Ovary (tissue), 9 donors: ENCODE measurements around the gene PTPRB. TPM values are rescaled to one million over a fixed set of nuclear protein-coding genes. Genes with fewer than 3 reads are reported as not detected.
"Not testable (repeated sequence)": the region's sequence is repeated elsewhere in the genome, so short reads cannot be mapped to it uniquely, and the experiment has no call there.

ENCODE experiments used
- DNase-seq, 5 donors: peaks; one replicate each; pipeline ENCODE4 v3.0.0-alpha.2; 2019 to 2020
- H3K27ac ChIP-seq, 2 donors: fragments of 200-600 bp; one replicate each; pipeline versions ENCODE4 v1.5.1 to v1.8.0; 2019 to 2022
- H3K27me3 ChIP-seq: fragments of 200-600 bp; one replicate; pipeline ENCODE4 v1.8.0; 2022
- H3K36me3 ChIP-seq: fragments of 200-600 bp; sonication (generic); one replicate; pipeline ENCODE4 v1.5.1; 2019
- H3K4me1 ChIP-seq: one replicate; pipeline ENCODE4 v1.8.1; 2013; ENCODE audit warnings: mild to moderate bottlenecking, moderate library complexity; ENCODE audit not compliant: insufficient read depth
- H3K4me3 ChIP-seq: fragments of 200-600 bp; sonication (generic); one replicate; pipeline ENCODE4 v1.5.1; 2017
- H3K9me3 ChIP-seq, 2 donors: fragments of 200-600 bp in 1 of 2; sonication (generic) in 1 of 2; one replicate each; pipeline versions ENCODE4 v1.5.1 to v1.8.1; 2013 to 2019; ENCODE audit warnings: mild to moderate bottlenecking in 1 of 2, moderate library complexity in 1 of 2
- EP300 ChIP-seq: sonication (generic); formaldehyde crosslinking; IDR thresholded peaks from one replicate; pipeline ENCODE4 v1.6.1; 2017; ENCODE audit warnings: antibody characterized with exemption
- POLR2A ChIP-seq: fragments of 450-650 bp; IDR thresholded peaks from one replicate; pipeline ENCODE4 v1.6.1; 2017; ENCODE audit warnings: antibody characterized with exemption, mild to moderate bottlenecking, moderate library complexity
- WGBS, 3 donors: extraction: QIAGEN DNeasy Blood & Tissue Kit in 1 of 3; methylation state at CpG; one replicate each; pipeline versions ENCODE4 v1.1.5 to v1.1.7; 2013 to 2017; 5-methylcytosine and 5-hydroxymethylcytosine counted together
- intact Hi-C, 4 donors: fragments of 100-400 bp; cut with DNase I; formaldehyde crosslinking; loops; one replicate each; pipeline versions ENCODE4 v1.11.0 to v1.15.1; 2022 to 2023
- polyA plus RNA-seq, 2 donors: library from polyadenylated mRNA; stranded (reverse); fragments of 200-250 nt in 1 of 2; fragments of 350-450 nt in 1 of 2; fragmentation: Illumina TruSeq in 1 of 2; extraction: RNeasy Lipid Tissue Mini Kit (QIAGEN cat#74804) in 1 of 2; gene quantifications; one replicate each; pipeline ENCODE4 v1.2.3, GENCODE V29; 2013 to 2014
- total RNA-seq, 7 donors: library from RNA; depleted of rRNA in 2 of 7; stranded (reverse); fragments of >200 nt in 2 of 7; fragmentation: NEBNext Ultra II Directional in 3 of 7; extraction: Animal tissue kit (Norgen Biotek cat#: 25700) in 3 of 7; gene quantifications; one replicate each; pipeline versions ENCODE4 v1.1.0 to v1.2.4, GENCODE V29; 2016 to 2023
- TF ChIP-seq, protein P1 (sequence below), 3 donors: fragments of 450-650 bp in 2 of 3; fragments of 200-600 bp in 1 of 3; IDR thresholded peaks; one replicate each; pipeline versions ENCODE4 v1.5.1 to v1.8.0; 2016 to 2022; ENCODE audit warnings: antibody characterized with exemption in 3 of 3, mild to moderate bottlenecking in 1 of 3
- donor health status: DM: no; HTN: no; CAD: no; lungs with moderate emphysema.
- donor health status: DM: no; HTN: no; CAD: no.
- donor health status: Bipolar disorder and iron deficiency.
- donor health status: DM: yes; HTN: yes; CAD: no.
- donor health status: DM: no; HTN: no; CAD: no.
- donor health status: DM: yes; HTN: yes; CAD: no.

PTPRB gene
- total and polyA plus RNA-seq, 9 donors, result 4.9 to 34.6 (median 11.6) TPM

- WGBS, 3 donors, result 38 to 53% (median 51%) methylated on average over 2 of the region's 2 CpGs
- TF ChIP-seq, protein P1, sequence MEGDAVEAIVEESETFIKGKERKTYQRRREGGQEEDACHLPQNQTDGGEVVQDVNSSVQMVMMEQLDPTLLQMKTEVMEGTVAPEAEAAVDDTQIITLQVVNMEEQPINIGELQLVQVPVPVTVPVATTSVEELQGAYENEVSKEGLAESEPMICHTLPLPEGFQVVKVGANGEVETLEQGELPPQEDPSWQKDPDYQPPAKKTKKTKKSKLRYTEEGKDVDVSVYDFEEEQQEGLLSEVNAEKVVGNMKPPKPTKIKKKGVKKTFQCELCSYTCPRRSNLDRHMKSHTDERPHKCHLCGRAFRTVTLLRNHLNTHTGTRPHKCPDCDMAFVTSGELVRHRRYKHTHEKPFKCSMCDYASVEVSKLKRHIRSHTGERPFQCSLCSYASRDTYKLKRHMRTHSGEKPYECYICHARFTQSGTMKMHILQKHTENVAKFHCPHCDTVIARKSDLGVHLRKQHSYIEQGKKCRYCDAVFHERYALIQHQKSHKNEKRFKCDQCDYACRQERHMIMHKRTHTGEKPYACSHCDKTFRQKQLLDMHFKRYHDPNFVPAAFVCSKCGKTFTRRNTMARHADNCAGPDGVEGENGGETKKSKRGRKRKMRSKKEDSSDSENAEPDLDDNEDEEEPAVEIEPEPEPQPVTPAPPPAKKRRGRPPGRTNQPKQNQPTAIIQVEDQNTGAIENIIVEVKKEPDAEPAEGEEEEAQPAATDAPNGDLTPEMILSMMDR (IDR thresholded peaks at IDR 0.05), result no peak
- no peak for TF ChIP-seq POLR2A
- no peak for TF ChIP-seq EP300
- Histone ChIP-seq H3K4me3 (no peak overlapping the region), H3K9me3 (no peaks in the 10 kb centered on the region), H3K36me3 (no peaks in the 10 kb centered on the region), H3K4me1 (no peaks in the 10 kb centered on the region), H3K27ac (no peak overlapping the region), H3K27me3 (no peaks in the 10 kb centered on the region)
- DNase-seq, result no peak
- intact Hi-C loops, result no loop called here
These were observed 129.8 kb downstream of the PTPRB start for GRCh38 chr12:70507442-70507841.

- Histone ChIP-seq H3K27ac (no peak overlapping the region), H3K4me3 (no peak overlapping the region), H3K36me3 (no peaks in the 10 kb centered on the region), H3K4me1 (no peaks in the 10 kb centered on the region), H3K27me3 (no peaks in the 10 kb centered on the region), H3K9me3 (no peaks in the 10 kb centered on the region)
- DNase-seq, result no peak
- TF ChIP-seq EP300 (no peak), POLR2A (no peak)
- TF ChIP-seq, protein P1 (IDR thresholded peaks at IDR 0.05), result no peak
- WGBS, 3 donors, result 85 to 90% (median 87%) methylated on average over 5 of the region's 5 CpGs
- intact Hi-C loops, result no loop called here
These were observed 139.7 kb downstream of the PTPRB start for GRCh38 chr12:70497508-70497907.

DNA sequence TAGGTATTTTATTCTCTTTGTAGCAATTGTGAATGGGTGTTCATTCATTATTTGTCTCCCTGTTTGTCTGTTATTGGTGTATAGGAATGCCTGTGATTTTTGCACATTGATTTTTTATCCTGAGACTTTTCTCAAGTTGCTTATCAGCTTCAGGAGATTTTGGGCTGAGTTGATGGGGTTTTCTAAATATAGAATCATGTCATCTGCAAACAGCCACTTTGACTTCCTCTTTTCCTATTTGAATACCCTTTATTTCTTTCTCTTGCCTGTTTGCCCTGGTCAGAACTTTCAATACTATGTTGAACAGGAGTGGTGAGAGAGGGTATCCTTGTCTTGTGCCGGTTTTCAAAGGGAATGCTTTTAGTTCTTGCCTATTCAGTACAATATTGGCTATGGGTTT is 144.3 kb downstream of the PTPRB start:
- DNase-seq, H3K4me3 ChIP-seq, H3K4me1 ChIP-seq, intact Hi-C loops, H3K27ac ChIP-seq, H3K36me3 ChIP-seq, H3K9me3 ChIP-seq, H3K27me3 ChIP-seq: not testable (repeated sequence)
- 89 to 92% (median 90%) methylated on average over 1 of the region's 1 CpG for WGBS, 3 donors

GRCh38 chr12:70490928-70491327 is 146.3 kb downstream of the PTPRB start:
- DNase-seq, H3K4me3 ChIP-seq, intact Hi-C loops, H3K4me1 ChIP-seq, H3K27me3 ChIP-seq, H3K27ac ChIP-seq, H3K9me3 ChIP-seq, H3K36me3 ChIP-seq: not testable (repeated sequence)

DNA sequence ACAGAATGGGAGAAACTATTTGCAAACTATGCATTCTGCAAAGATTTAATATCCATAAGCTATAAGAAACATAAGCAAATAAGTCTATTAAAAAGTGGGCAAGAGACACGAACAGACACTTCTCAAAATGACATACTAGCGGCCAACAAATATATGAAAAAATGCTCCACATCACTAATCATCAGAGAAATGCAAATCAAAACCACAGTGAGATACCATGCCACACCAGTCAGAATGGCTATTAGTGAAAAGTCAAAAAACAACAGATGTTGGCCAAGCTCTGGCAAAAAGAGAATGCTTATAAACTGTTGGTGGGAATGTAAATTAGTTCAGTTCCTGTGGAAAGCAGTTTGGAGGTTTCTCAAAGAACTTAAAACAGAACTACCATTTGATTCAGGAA is 149.8 kb downstream of the PTPRB start:
- WGBS, 3 donors, result 67 to 88% (median 76%) methylated on average over 2 of the region's 2 CpGs
- Histone ChIP-seq H3K27me3 (no peaks in the 10 kb centered on the region), H3K36me3 (no peaks in the 10 kb centered on the region), H3K4me1 (no peaks in the 10 kb centered on the region), H3K27ac (no peak overlapping the region), H3K4me3 (no peak overlapping the region), H3K9me3 (no peaks in the 10 kb centered on the region)
- intact Hi-C loops, result no loop called here
- no peak for DNase-seq
- TF ChIP-seq EP300 (no peak), POLR2A (no peak)
- TF ChIP-seq, protein P1 (IDR thresholded peaks at IDR 0.05), result no peak

DNA sequence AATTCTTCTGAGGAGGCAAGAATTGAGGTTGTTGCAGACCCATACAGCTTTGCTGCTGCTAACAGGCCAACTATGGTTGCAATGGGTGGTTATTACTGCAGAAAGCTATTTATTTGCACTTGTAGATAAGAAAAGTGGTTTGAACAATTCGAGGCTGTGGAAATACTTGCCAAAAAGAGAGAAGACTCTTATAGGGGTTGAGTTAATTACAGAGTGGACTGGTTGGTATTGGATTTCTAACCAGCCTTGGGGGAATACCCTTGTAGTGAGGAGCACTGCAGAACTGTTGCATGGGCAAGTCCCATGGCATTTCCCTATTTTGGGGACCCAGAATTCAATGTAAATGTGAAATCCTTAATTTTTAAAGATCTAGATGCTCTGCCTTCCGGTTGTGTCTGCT is 150.6 kb downstream of the PTPRB start:
- H3K4me1 ChIP-seq, result no peaks in the 10 kb centered on the region
- no peak for TF ChIP-seq POLR2A
- TF ChIP-seq, protein P1 (IDR thresholded peaks at IDR 0.05), result no peak
- TF ChIP-seq EP300, result no peak
- no peaks in the 10 kb centered on the region for H3K9me3 ChIP-seq
- H3K4me3 ChIP-seq, result no peak overlapping the region
- DNase-seq, result no peak
- WGBS, 3 donors, result 49 to 52% (median 49%) methylated on average over 2 of the region's 2 CpGs
- H3K27me3 ChIP-seq, result no peaks in the 10 kb centered on the region
- no peaks in the 10 kb centered on the region for H3K36me3 ChIP-seq
- intact Hi-C loops, result no loop called here
- H3K27ac ChIP-seq, result no peak overlapping the region
